ENCODE results near the gene LUC7L2. TPM values are rescaled to one million over a fixed set of nuclear protein-coding genes. Genes with fewer than 3 reads are reported as not detected.

The LUC7L2 gene
- total and polyA plus RNA-seq, 2 experiments from 2014 or later: 87.8 to 105 TPM

DNA sequence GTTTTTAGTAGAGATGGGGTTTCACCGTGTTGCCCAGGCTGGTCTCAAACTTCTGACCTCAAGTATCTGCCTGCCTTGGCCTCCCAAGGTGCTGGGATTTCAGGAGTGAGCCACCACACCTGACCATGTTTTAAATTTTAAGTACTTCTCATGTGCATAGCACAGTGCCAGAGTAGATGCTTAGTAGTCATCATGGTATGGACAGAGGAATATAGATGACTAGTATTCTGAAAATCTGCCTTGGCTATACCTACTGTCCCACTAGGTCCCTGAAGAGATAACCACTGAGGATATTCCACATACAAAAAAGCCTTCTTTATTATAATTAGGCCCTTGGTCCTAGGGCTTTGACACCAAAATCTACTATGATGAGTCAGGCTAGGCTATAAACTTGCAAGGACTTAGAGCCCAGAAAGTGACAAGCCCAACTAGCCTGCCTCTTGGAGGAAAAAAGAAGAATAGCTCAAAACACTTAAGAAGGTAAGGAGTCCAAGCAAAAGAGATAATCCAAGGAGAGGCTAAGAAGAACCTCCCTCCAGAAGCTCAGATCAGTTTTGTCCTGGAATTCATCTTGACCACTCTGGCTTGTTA lies 34.0 kb downstream of the LUC7L2 start:
- Histone ChIP-seq H3K9me3 (ENCODE audit: low read depth) (no peaks in the 10 kb centered on the region), H3K4me1 (ENCODE audit: low read depth) (no peaks in the 10 kb centered on the region), H3K27ac (no peak overlapping the region), H3K36me3 (peaks cover 27% of the 10 kb centered on the region), H3K27me3 (no peaks in the 10 kb centered on the region), H3K4me3 (no peak overlapping the region)
- TF ChIP-seq, protein P1, sequence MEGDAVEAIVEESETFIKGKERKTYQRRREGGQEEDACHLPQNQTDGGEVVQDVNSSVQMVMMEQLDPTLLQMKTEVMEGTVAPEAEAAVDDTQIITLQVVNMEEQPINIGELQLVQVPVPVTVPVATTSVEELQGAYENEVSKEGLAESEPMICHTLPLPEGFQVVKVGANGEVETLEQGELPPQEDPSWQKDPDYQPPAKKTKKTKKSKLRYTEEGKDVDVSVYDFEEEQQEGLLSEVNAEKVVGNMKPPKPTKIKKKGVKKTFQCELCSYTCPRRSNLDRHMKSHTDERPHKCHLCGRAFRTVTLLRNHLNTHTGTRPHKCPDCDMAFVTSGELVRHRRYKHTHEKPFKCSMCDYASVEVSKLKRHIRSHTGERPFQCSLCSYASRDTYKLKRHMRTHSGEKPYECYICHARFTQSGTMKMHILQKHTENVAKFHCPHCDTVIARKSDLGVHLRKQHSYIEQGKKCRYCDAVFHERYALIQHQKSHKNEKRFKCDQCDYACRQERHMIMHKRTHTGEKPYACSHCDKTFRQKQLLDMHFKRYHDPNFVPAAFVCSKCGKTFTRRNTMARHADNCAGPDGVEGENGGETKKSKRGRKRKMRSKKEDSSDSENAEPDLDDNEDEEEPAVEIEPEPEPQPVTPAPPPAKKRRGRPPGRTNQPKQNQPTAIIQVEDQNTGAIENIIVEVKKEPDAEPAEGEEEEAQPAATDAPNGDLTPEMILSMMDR (IDR thresholded peaks at IDR 0.05; ENCODE audit: low read depth, low read length): no peak
- DNase-seq (ENCODE audit: low read depth in 1 of 2, low spot score in 1 of 2): no peak

- Histone ChIP-seq H3K9me3 (ENCODE audit: low read depth) (no peaks in the 10 kb centered on the region), H3K4me3 (no peak overlapping the region), H3K27ac (no peak overlapping the region), H3K36me3 (peaks cover 29% of the 10 kb centered on the region), H3K27me3 (no peaks in the 10 kb centered on the region), H3K4me1 (ENCODE audit: low read depth) (no peaks in the 10 kb centered on the region)
- TF ChIP-seq, protein P1 (IDR thresholded peaks at IDR 0.05; ENCODE audit: low read depth, low read length): no peak
- no peak for DNase-seq (ENCODE audit: low read depth in 1 of 2, low spot score in 1 of 2)
These were observed 34.8 kb downstream of the LUC7L2 start for GRCh38 chr7:139394540-139394939.

DNA sequence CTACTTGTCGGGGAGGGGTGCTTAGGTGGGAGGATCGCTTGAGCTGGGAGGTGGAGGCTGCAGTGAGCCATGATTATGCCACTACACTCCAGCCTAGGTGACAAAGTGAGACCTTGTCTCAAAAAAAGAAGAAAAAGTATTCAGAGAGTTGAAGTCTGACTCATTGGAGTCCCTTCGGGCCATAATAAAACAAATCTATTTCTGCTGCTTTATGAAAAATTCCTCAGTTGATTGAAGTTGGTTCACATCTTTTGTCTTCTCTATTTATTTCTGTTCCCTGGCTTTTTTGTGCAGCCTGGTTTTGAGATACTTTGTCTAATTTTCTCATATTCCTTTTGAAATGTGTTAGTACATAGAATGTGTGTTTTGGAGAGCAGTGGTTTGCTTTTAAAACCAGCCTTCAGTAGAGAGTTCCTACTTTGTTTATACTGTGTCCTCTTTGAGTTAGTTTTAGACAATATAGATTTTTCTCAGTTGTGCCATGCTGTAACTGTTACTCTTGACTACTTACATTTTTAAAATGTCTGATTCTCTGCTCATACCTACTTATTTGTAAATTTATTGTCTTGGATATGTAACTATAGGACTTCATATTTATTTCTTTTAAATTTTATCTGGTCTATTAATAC lies 36.7 kb downstream of the LUC7L2 start:
- DNase-seq (ENCODE audit: low read depth in 1 of 2, low spot score in 1 of 2): no peak
- H3K4me3 ChIP-seq: no peak overlapping the region
- H3K4me1 ChIP-seq (ENCODE audit: low read depth): no peaks in the 10 kb centered on the region
- no peaks in the 10 kb centered on the region for H3K9me3 ChIP-seq (ENCODE audit: low read depth)
- peaks cover 23% of the 10 kb centered on the region for H3K36me3 ChIP-seq
- TF ChIP-seq, protein P1 (IDR thresholded peaks at IDR 0.05; ENCODE audit: low read depth, low read length): no peak
- no peaks in the 10 kb centered on the region for H3K27me3 ChIP-seq
- H3K27ac ChIP-seq: no peak overlapping the region

GRCh38 chr7:139397192-139397591 lies 37.5 kb downstream of the LUC7L2 start:
- no peak for DNase-seq (ENCODE audit: low read depth in 1 of 2, low spot score in 1 of 2)
- Histone ChIP-seq H3K4me1 (ENCODE audit: low read depth) (no peaks in the 10 kb centered on the region), H3K27me3 (no peaks in the 10 kb centered on the region), H3K27ac (no peak overlapping the region), H3K4me3 (no peak overlapping the region), H3K9me3 (ENCODE audit: low read depth) (no peaks in the 10 kb centered on the region), H3K36me3 (peaks cover 25% of the 10 kb centered on the region)
- TF ChIP-seq, protein P1 (IDR thresholded peaks at IDR 0.05; ENCODE audit: low read depth, low read length): no peak

GRCh38 chr7:139403601-139404000 lies 43.9 kb downstream of the LUC7L2 start:
- TF ChIP-seq, protein P1 (IDR thresholded peaks at IDR 0.05; ENCODE audit: low read depth, low read length): no peak
- H3K27me3 ChIP-seq: no peaks in the 10 kb centered on the region
- no peak overlapping the region for H3K27ac ChIP-seq

More at GRCh38 chr7:139403601-139404000, 43.9 kb downstream of the LUC7L2 start:
- no peaks in the 10 kb centered on the region for H3K4me1 ChIP-seq (ENCODE audit: low read depth)
- peaks cover 72% of the 10 kb centered on the region for H3K36me3 ChIP-seq
- no peak for DNase-seq (ENCODE audit: low read depth in 1 of 2, low spot score in 1 of 2)
- H3K9me3 ChIP-seq (ENCODE audit: low read depth): no peaks in the 10 kb centered on the region
- H3K4me3 ChIP-seq: no peak overlapping the region

Data from cardiac muscle cell (in vitro differentiated cells and primary cell).